AG04450 (cell line): ENCODE measurements around the gene CAMK4. TPM values are rescaled to one million over a fixed set of nuclear protein-coding genes. Genes with fewer than 3 reads are reported as not detected.

Source experiments
- CTCF ChIA-PET: fragments of 300-600, 350-600 bp; formaldehyde crosslinking; extraction: SDS; loops from one replicate; lab custom pipeline; 2022; ENCODE audit warnings: antibody characterized with exemption, inconsistent platforms; lab: Charles Lee
- POLR2A ChIA-PET: fragments of 350-600 bp; formaldehyde crosslinking; extraction: SDS; loops from one replicate; lab custom pipeline; 2021; ENCODE audit warnings: antibody characterized with exemption, inconsistent platforms; lab: Yijun Ruan, JAX
- DNase-seq: peaks from one replicate; pipeline ENCODE4 v3.0.0-alpha.2; 2011; ENCODE audit warnings: low read depth, low spot score
- H3K27ac ChIP-seq: one replicate; pipeline ENCODE4 v1.5.1; 2012; ENCODE audit warnings: low read depth, low read length, control low read depth
- H3K27me3 ChIP-seq: one replicate; pipeline ENCODE4 v1.6.0; 2012; ENCODE audit warnings: low read length; ENCODE audit not compliant: control insufficient read depth, insufficient read depth
- H3K4me3 ChIP-seq: 2 replicates; pipeline ENCODE4 v1.5.1; 2011; ENCODE audit warnings: mild to moderate bottlenecking, low read depth, low read length, control low read depth
- H3K9me3 ChIP-seq: 2 replicates; pipeline ENCODE4 v1.5.1; 2012; ENCODE audit warnings: low read length; ENCODE audit not compliant: control insufficient read depth, insufficient read depth
- polyA plus RNA-seq: library from polyadenylated mRNA; depleted of rRNA; stranded (reverse); fragments of >200 nt; gene quantifications from 2 replicates; pipeline ENCODE4 v1.2.3, GENCODE V29; 2011
- TF ChIP-seq, protein P1 (sequence below): IDR thresholded peaks from 2 replicates; pipeline ENCODE4 v1.5.1; 2011; ENCODE audit warnings: low read depth, low read length, control low read depth, inconsistent platforms

The CAMK4 gene
- polyA plus RNA-seq, 1 experiment: 3.2 TPM

DNA sequence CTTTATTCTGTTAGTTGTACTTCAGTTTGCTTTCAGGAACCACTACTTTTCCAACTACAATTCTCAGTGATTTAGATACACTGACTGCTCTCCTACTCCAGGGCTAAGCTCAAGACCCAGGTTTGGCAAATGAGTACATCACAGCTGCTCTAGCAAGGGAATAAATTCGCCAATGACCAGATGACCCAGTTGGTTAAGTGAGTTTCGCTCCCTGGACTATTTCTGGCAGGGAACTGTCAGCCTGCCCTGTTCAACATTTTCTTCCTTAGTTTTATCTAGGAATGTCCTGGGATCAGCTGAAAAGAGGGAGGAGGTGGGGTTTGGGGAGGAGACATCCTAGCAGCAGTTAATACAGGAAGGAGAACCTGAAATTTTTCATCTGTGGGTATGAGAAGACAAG, 294.6 kb downstream of the CAMK4 start:
- no peaks in the 10 kb centered on the region for H3K9me3 ChIP-seq
- H3K27ac ChIP-seq: no peak overlapping the region
- ChIA-PET CTCF (interaction anchor here (1.2 kb wide), 1 partner anchor 13 kb away, joined by 4 read pairs; no protein-coding TSS in a partner anchor), POLR2A (no interaction called here)
- DNase-seq: no peak
- no peaks in the 10 kb centered on the region for H3K27me3 ChIP-seq
- TF ChIP-seq, protein P1, sequence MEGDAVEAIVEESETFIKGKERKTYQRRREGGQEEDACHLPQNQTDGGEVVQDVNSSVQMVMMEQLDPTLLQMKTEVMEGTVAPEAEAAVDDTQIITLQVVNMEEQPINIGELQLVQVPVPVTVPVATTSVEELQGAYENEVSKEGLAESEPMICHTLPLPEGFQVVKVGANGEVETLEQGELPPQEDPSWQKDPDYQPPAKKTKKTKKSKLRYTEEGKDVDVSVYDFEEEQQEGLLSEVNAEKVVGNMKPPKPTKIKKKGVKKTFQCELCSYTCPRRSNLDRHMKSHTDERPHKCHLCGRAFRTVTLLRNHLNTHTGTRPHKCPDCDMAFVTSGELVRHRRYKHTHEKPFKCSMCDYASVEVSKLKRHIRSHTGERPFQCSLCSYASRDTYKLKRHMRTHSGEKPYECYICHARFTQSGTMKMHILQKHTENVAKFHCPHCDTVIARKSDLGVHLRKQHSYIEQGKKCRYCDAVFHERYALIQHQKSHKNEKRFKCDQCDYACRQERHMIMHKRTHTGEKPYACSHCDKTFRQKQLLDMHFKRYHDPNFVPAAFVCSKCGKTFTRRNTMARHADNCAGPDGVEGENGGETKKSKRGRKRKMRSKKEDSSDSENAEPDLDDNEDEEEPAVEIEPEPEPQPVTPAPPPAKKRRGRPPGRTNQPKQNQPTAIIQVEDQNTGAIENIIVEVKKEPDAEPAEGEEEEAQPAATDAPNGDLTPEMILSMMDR: no peak
- no peak overlapping the region for H3K4me3 ChIP-seq

DNA sequence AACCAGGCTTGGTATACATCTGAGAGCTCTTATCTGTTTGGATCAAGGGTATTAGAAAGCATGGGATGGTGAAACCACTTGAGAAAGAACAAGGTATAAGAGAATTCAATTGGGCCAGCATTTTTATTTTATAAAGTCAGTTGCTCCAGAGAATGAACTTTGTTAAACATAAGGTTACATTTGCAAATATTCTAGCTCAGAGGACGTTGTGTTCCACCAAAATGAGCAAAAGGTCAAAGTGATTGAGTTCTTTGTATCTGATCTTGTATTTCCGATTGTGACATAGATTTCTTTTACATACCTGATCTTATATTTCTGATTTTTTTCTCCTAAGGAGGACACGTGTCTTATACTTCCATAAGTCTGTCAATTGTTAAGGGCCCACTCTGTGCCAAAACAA, 296.7 kb downstream of the CAMK4 start:
- TF ChIP-seq, protein P1: no peak
- H3K4me3 ChIP-seq: no peak overlapping the region
- no peaks in the 10 kb centered on the region for H3K9me3 ChIP-seq
- ChIA-PET CTCF (interaction anchor here (2.7 kb wide), 1 partner anchor 10 kb away, joined by 27 read pairs; no protein-coding TSS in a partner anchor), POLR2A (no interaction called here)
- DNase-seq: no peak
- H3K27ac ChIP-seq: no peak overlapping the region
- H3K27me3 ChIP-seq: no peaks in the 10 kb centered on the region

DNA sequence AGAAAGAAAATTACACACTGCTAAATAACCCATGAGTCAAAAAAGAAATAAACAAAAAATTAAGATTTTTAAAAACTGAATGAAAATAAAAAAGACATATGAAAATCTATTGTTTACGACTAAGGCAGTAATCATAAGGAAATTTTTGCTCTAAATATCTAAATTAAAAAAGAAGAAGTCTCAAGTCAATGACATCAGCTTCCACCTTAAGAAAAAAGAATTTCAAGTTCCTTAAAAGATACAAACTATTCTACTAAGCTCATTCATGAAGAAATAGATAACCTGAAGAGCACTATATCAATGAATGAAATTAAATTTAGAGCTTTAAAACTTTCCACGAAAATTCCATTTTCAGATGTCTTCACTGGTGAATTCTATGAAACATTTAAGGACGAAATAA, 303.9 kb downstream of the CAMK4 start:
- POLR2A ChIA-PET: no interaction called here

DNA sequence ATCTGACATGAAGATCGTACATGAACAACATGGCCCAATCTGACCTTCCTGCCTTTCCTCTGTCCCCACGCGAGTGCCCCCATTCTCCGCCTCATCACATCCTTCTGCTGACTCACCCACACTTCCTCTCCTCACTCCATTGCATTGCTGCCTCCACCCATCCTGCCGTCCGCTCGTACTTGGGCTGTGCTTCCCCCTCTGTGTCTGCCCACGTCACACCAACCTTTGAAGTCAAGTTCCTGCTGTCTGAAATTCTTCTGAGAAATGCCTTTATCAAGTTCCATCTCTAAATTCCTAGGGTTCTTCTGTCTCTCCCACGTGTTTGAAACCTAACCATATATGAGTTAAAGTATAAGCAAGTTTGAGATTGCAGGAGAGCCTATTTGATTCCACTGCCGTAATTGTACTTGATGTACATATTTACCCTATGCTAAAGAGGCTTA, 306.1 kb downstream of the CAMK4 start:
- H3K4me3 ChIP-seq: no peak overlapping the region
- ChIA-PET POLR2A (no interaction called here), CTCF (interaction anchor here (2.2 to 4.9 kb wide), 4 partner anchors 9 to 371 kb away, joined by 10 to 62 read pairs (median 44); partner anchors contain the start of gene STARD4)
- no peak for DNase-seq
- no peaks in the 10 kb centered on the region for H3K9me3 ChIP-seq
- no peaks in the 10 kb centered on the region for H3K27me3 ChIP-seq
- H3K27ac ChIP-seq: no peak overlapping the region
- TF ChIP-seq, protein P1: no peak

More for the DNA sequence above, 303.9 kb downstream of the CAMK4 start:
- Histone ChIP-seq H3K4me3 (no peak overlapping the region), H3K27me3 (no peaks in the 10 kb centered on the region), H3K9me3 (no peaks in the 10 kb centered on the region), H3K27ac (no peak overlapping the region)
- DNase-seq: no peak
- TF ChIP-seq, protein P1: no peak
- CTCF ChIA-PET: interaction anchor here (0.7 kb wide), 1 partner anchor 633 kb away, joined by 3 read pairs; no protein-coding TSS in a partner anchor

DNA sequence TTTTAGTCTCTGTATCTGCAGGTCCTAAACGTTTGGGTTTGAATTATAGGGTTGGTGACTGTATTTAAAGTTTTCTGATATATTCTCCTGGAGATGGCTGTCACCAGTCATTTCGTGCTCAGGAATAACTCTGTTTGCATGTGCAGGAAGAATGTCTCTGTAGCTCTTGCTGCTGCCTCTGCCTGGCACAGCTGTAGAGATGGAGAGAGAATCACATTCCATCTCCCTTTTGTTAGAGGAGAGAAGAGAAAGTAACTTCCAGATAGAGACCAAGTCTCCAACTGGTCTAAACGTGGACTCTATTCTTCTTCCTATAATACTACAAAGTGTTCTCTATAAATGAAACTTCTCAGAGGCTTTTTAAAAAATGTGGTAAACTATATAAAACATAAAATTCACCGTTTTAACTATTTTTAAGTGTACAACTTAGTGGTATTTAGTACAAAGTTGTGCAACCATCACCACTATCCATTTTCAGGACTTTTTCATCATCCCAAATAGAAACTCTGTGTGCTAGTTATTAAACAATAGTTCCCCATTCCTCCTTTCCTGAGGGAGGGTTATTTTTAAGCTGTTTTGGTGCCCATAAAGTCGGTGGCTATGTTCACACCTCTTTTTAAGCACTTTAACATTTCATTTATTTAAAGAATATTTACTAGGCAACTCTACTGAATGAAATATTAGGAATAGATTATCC, 308.9 kb downstream of the CAMK4 start:
- ChIA-PET CTCF (interaction anchor here (0.6 to 4.9 kb wide), 4 partner anchors 19 to 870 kb away, joined by 3 to 62 read pairs (median 14); no protein-coding TSS in a partner anchor), POLR2A (no interaction called here)
- Histone ChIP-seq H3K4me3 (no peak overlapping the region), H3K27ac (no peak overlapping the region), H3K27me3 (no peaks in the 10 kb centered on the region), H3K9me3 (no peaks in the 10 kb centered on the region)
- no peak for DNase-seq
- TF ChIP-seq, protein P1: no peak
